Activated CD8-positive, alpha-beta T cell treated with anti-CD3 and anti-CD28 coated beads for 36 hours (primary cell): ENCODE measurements around the gene GCHFR. TPM values are rescaled to one million over a fixed set of nuclear protein-coding genes. Genes with fewer than 3 reads are reported as not detected.
A peak's percentile ranks its signal among the peaks of the same experiment; 100 is the strongest.

ENCODE experiments used
- ATAC-seq: fragments of 200-7000 bp; cut with Tn5 transposase; one replicate; pipeline ENCODE4 v1.10.0; 2021; ENCODE audit warnings: mild to moderate bottlenecking, moderate library complexity
- CTCF ChIA-PET: fragments of 350-600 bp; sonication (Branson Sonifier 250); formaldehyde crosslinking; loops from one replicate; lab custom pipeline; 2021; ENCODE audit warnings: antibody characterized with exemption; lab: Charles Lee
- POLR2A ChIA-PET: fragments of 350-600 bp; sonication (Branson Sonifier 250); formaldehyde crosslinking; loops from one replicate; lab custom pipeline; 2021; ENCODE audit warnings: antibody characterized with exemption; lab: Charles Lee
- DNase-seq: peaks from one replicate; pipeline ENCODE4 v3.0.0-alpha.2; 2020
- H3K27ac Mint-ChIP-seq: one replicate; pipeline ENCODE4 v1.8.0; 2021; ENCODE audit warnings: mild to moderate bottlenecking, mixed read lengths
- H3K27me3 Mint-ChIP-seq: one replicate; pipeline ENCODE4 v1.8.0; 2021; ENCODE audit warnings: mixed read lengths
- H3K36me3 Mint-ChIP-seq: one replicate; pipeline ENCODE4 v1.8.0; 2021; ENCODE audit warnings: low read depth, mixed read lengths
- H3K4me1 Mint-ChIP-seq: one replicate; pipeline ENCODE4 v1.8.0; 2021; ENCODE audit warnings: low read depth, mixed read lengths
- H3K4me3 Mint-ChIP-seq: one replicate; pipeline ENCODE4 v1.8.0; 2021; ENCODE audit warnings: mild to moderate bottlenecking, moderate library complexity, mixed read lengths
- H3K9me3 Mint-ChIP-seq: one replicate; pipeline ENCODE4 v1.8.0; 2021; ENCODE audit warnings: mixed read lengths
- intact Hi-C: fragments of 100-400 bp; cut with micrococcal nuclease; formaldehyde crosslinking; loops from one replicate; pipeline ENCODE4 v1.10.0; 2022
- total RNA-seq, 2 experiments: library from RNA; stranded (reverse); gene quantifications; one replicate each; pipeline ENCODE4 v1.2.3, GENCODE V29; 2021
- TF ChIP-seq, protein P1 (sequence below): fragments of 200-600 bp; IDR thresholded peaks from one replicate; pipeline ENCODE4 v1.8.0; 2022; ENCODE audit warnings: antibody characterized with exemption, mild to moderate bottlenecking

The GCHFR gene
- total RNA-seq, 2 experiments from 2014 or later = 44.8 to 46.6 TPM

DNA sequence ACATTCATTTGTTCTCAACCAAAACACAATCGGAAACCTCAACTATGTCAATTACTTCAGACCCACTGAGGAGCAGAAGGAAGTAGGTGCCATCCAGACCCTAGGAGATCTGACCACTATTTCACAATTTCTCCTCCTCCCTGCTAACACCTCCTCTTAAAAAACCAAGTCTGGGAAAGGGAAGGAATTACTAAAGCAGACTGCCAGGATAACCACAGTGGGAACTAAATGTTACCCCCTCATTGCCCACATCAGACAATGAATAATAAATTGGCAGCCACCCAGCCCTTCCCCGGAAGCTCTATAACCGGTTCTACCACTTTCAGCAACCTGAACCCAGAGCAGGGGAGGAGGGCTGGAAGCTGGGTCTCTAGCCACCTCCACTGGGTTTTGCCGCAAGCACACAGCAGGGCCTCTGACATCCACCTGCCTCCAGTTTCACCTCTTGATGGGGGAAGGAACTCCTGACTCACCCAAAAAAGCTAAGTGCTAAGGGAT lies 23.5 kb downstream of the GCHFR start:
- TF ChIP-seq, protein P1, sequence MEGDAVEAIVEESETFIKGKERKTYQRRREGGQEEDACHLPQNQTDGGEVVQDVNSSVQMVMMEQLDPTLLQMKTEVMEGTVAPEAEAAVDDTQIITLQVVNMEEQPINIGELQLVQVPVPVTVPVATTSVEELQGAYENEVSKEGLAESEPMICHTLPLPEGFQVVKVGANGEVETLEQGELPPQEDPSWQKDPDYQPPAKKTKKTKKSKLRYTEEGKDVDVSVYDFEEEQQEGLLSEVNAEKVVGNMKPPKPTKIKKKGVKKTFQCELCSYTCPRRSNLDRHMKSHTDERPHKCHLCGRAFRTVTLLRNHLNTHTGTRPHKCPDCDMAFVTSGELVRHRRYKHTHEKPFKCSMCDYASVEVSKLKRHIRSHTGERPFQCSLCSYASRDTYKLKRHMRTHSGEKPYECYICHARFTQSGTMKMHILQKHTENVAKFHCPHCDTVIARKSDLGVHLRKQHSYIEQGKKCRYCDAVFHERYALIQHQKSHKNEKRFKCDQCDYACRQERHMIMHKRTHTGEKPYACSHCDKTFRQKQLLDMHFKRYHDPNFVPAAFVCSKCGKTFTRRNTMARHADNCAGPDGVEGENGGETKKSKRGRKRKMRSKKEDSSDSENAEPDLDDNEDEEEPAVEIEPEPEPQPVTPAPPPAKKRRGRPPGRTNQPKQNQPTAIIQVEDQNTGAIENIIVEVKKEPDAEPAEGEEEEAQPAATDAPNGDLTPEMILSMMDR = no peak
- Mint-ChIP-seq H3K4me3 (peak overlapping the region; percentile 28), H3K9me3 (no peaks in the 10 kb centered on the region), H3K27me3 (no peaks in the 10 kb centered on the region), H3K36me3 (peaks cover 2% of the 10 kb centered on the region), H3K27ac (peak overlapping the region; percentile 60), H3K4me1 (peaks cover 32% of the 10 kb centered on the region)
- peak; percentile 84 for DNase-seq
- intact Hi-C loops = no loop called here
- ChIA-PET CTCF (interaction anchor here (0.8 to 2.6 kb wide), 11 partner anchors 10 to 268 kb away, joined by 3 to 9 read pairs (median 4); partner anchors contain the start of genes C15orf62, SPINT1 and VPS18), POLR2A (interaction anchor here (1.0 to 1.4 kb wide), 3 partner anchors 24 to 87 kb away, joined by 3 read pairs; partner anchors contain the start of gene GCHFR)
- peak; percentile 86 for ATAC-seq

DNA sequence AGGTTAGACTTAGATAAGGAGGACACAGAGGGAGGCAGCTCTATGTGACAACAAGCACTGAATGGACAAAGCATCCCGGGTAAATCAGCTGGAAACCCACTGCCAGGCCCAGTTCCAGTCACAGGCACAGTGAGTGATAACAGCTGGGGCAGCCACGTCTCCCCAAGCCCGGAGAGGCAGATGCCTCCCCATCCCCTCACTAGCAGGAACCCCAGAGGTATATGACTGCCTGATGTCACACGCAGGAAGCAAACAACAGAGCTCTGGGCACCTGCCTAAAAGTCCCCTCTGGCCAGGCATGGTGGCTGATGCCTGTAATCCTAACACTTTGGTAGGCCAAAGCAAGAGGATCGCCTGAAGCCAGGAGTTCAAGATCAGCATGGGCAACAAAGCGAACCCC lies 24.1 kb downstream of the GCHFR start:
- ChIA-PET POLR2A (interaction anchor here (1.0 to 1.3 kb wide), 3 partner anchors 11 to 88 kb away, joined by 3 to 4 read pairs (median 3); no protein-coding TSS in a partner anchor), CTCF (interaction anchor here (0.6 to 2.6 kb wide), 11 partner anchors 18 to 268 kb away, joined by 3 to 9 read pairs (median 4); partner anchors contain the start of genes C15orf62, SPINT1 and VPS18)
- H3K36me3 Mint-ChIP-seq = peaks cover under 1% of the 10 kb centered on the region
- peak overlapping the region; percentile 60 for H3K27ac Mint-ChIP-seq
- TF ChIP-seq, protein P1 = no peak
- H3K4me3 Mint-ChIP-seq = no peak overlapping the region
- intact Hi-C loops = no loop called here
- H3K9me3 Mint-ChIP-seq = no peaks in the 10 kb centered on the region
- H3K27me3 Mint-ChIP-seq = no peaks in the 10 kb centered on the region
- peaks cover 30% of the 10 kb centered on the region for H3K4me1 Mint-ChIP-seq
- ATAC-seq (peak; percentile 24), DNase-seq (no peak)

DNA sequence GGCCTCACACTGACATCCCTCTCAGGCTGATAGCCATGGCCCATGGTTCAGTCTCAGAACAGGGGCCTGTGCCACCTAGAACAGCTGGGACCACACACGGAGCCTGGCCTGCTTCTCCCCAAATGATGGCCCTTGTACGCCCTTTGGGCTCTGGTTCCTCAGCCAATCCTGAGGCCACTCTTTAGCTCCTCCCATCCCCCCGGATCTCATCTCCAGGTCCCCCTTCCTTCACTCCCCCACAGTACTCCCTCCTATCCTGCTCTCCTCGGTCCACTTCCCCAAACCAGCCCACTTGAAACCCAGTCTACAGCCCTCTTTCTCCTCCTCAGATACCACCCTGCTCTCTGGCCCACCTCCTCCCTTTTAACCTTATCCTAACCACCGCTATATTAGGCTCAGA lies 25.3 kb downstream of the GCHFR start:
- Mint-ChIP-seq H3K27ac (no peak overlapping the region), H3K9me3 (no peaks in the 10 kb centered on the region), H3K4me1 (peaks cover 40% of the 10 kb centered on the region), H3K4me3 (no peak overlapping the region), H3K27me3 (no peaks in the 10 kb centered on the region), H3K36me3 (peaks cover 3% of the 10 kb centered on the region)
- intact Hi-C loops = no loop called here
- DNase-seq (no peak), ATAC-seq (no peak)
- TF ChIP-seq, protein P1 = no peak
- CTCF ChIA-PET = interaction anchor here (2.6 kb wide), 1 partner anchor 55 kb away, joined by 9 read pairs; the partner anchor contains the start of gene SPINT1
- POLR2A ChIA-PET = interaction anchor here (0.6 to 1.3 kb wide), 5 partner anchors 9 to 200 kb away, joined by 3 to 4 read pairs (median 3); no protein-coding TSS in a partner anchor

DNA sequence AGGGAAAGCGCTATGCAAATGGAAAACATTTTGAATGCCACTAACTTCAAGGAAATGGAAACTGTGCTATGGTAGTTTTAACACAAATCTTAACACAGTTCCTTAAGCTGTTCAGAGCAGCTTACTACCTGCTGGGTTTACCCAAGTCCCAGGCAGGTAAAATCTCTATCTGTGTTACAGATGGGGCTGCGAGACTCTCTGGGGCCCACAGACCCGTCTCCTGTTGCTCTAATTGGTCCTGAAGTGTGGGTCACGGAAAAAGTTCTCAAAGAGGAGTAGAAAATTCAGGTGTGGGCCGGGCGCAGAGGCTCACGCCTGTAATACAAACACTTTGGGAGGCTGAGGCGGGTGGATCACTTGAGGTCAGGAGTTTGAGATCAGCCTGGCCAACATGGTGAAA lies 26.1 kb downstream of the GCHFR start:
- TF ChIP-seq, protein P1 = no peak
- Mint-ChIP-seq H3K27me3 (no peaks in the 10 kb centered on the region), H3K4me3 (no peak overlapping the region), H3K9me3 (no peaks in the 10 kb centered on the region), H3K36me3 (peaks cover 3% of the 10 kb centered on the region), H3K27ac (no peak overlapping the region), H3K4me1 (peaks cover 40% of the 10 kb centered on the region)
- DNase-seq (no peak), ATAC-seq (no peak)
- POLR2A ChIA-PET = no interaction called here
- intact Hi-C loops = no loop called here
- CTCF ChIA-PET = interaction anchor here (1.3 kb wide), 1 partner anchor 111 kb away, joined by 4 read pairs; no protein-coding TSS in a partner anchor

DNA sequence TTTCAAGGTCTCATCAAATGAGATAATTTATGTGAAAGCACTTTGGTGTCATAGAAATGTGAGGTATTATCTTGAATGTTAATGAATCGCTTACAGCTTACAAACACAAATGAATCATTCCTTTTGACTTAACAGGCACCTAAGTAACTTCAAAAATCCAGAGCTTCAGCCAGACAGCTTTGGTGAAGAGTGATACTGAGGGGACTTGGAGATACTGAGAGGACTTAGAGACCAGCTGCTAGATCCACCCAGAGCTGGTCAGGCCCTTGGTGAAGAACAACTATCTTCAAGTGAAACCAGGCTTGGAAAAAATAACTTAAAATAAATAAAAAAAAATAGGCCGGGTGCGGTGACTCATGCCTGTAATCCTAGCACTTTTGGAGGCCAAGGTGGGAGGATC lies 26.9 kb downstream of the GCHFR start:
- Mint-ChIP-seq H3K36me3 (peaks cover 3% of the 10 kb centered on the region), H3K27me3 (no peaks in the 10 kb centered on the region), H3K27ac (no peak overlapping the region), H3K4me3 (no peak overlapping the region), H3K9me3 (no peaks in the 10 kb centered on the region), H3K4me1 (peaks cover 42% of the 10 kb centered on the region)
- ATAC-seq (no peak), DNase-seq (no peak)
- ChIA-PET CTCF (interaction anchor here (1.3 to 3.0 kb wide), 2 partner anchors 8 to 112 kb away, joined by 4 to 15 read pairs; no protein-coding TSS in a partner anchor), POLR2A (no interaction called here)
- TF ChIP-seq, protein P1 = no peak
- intact Hi-C loops = no loop called here
